Measurements from ENCODE around the gene OPHN1. TPM values are rescaled to one million over a fixed set of nuclear protein-coding genes. Genes with fewer than 3 reads are reported as not detected.
"Not testable (repeated sequence)": the region's sequence is repeated elsewhere in the genome, so short reads cannot be mapped to it uniquely, and the experiment has no call there.

OPHN1 gene
- total RNA-seq, 1 experiment from 2014 or later, result 2.6 TPM

- H3K36me3 ChIP-seq (replicated peaks; ENCODE audit: control insufficient read depth, insufficient read depth, low read length), result no peaks in the 10 kb centered on the region
- H3K27me3 ChIP-seq (ENCODE audit: control insufficient read depth, insufficient read depth, low read length), result no peaks in the 10 kb centered on the region
- DNase-seq, result no peak
- H3K4me3 ChIP-seq (ENCODE audit: insufficient read depth, low read depth, low read length), result no peak overlapping the region
Measured at GRCh38 chrX:68090266-68090665, 343.0 kb downstream of the OPHN1 start.

DNA sequence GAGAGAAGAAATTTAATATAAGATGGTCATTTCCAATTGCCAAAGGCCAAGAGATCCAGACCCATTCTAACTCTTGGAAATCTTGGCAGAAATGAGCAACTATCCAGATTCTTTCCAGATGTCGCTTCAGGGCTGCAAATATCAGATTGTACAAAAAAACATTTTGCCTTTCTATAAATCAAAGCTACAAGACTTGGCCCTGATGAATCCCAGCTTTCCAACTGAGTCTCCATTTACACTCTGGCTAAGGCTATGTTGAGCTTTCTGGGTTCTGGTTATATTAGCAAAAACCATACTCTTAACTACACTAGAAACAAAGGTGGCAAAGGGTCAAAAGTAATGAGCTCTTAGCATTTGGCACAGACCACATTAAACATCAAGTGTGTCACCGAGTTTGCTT lies 345.8 kb downstream of the OPHN1 start:
- no peaks in the 10 kb centered on the region for H3K36me3 ChIP-seq (replicated peaks; ENCODE audit: control insufficient read depth, insufficient read depth, low read length)
- H3K4me3 ChIP-seq (ENCODE audit: insufficient read depth, low read depth, low read length), result no peak overlapping the region
- no peak for DNase-seq
- no peaks in the 10 kb centered on the region for H3K27me3 ChIP-seq (ENCODE audit: control insufficient read depth, insufficient read depth, low read length)

DNA sequence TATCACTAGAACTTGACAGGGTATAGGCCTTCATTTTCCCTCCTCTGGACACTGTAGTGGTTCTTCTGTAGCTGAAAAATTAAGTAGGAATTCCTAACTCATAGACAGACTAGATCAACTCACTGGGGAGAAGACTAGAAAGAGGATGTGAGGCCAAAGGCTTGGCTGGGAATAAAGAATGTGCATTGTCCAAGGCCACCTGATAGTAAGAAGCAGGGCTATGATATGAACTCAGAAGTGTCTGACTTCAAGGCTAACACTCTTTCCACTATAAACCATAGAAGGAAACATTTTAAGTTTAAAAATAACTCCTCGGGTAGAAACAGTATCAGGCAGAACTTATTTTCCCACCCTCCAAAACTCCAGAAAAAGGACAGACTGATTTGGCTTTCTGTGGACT lies 346.6 kb downstream of the OPHN1 start:
- Histone ChIP-seq H3K27me3 (ENCODE audit: control insufficient read depth, insufficient read depth, low read length) (no peaks in the 10 kb centered on the region), H3K36me3 (replicated peaks; ENCODE audit: control insufficient read depth, insufficient read depth, low read length) (no peaks in the 10 kb centered on the region), H3K4me3 (ENCODE audit: insufficient read depth, low read depth, low read length) (no peak overlapping the region)
- DNase-seq, result no peak

- Histone ChIP-seq H3K4me3 (ENCODE audit: insufficient read depth, low read depth, low read length) (no peak overlapping the region), H3K27me3 (ENCODE audit: control insufficient read depth, insufficient read depth, low read length) (no peaks in the 10 kb centered on the region), H3K36me3 (replicated peaks; ENCODE audit: control insufficient read depth, insufficient read depth, low read length) (no peaks in the 10 kb centered on the region)
- no peak for DNase-seq
Measured at GRCh38 chrX:68084765-68085164, 348.5 kb downstream of the OPHN1 start.

GRCh38 chrX:68083510-68083909 lies 349.8 kb downstream of the OPHN1 start:
- no peaks in the 10 kb centered on the region for H3K27me3 ChIP-seq (ENCODE audit: control insufficient read depth, insufficient read depth, low read length)
- no peaks in the 10 kb centered on the region for H3K36me3 ChIP-seq (replicated peaks; ENCODE audit: control insufficient read depth, insufficient read depth, low read length)
- no peak overlapping the region for H3K4me3 ChIP-seq (ENCODE audit: insufficient read depth, low read depth, low read length)
- no peak for DNase-seq

GRCh38 chrX:68079961-68080360 lies 353.3 kb downstream of the OPHN1 start:
- H3K4me3 ChIP-seq (ENCODE audit: insufficient read depth, low read depth, low read length), result no peak overlapping the region
- DNase-seq, result no peak
- H3K36me3 ChIP-seq (replicated peaks; ENCODE audit: control insufficient read depth, insufficient read depth, low read length), result no peaks in the 10 kb centered on the region
- H3K27me3 ChIP-seq (ENCODE audit: control insufficient read depth, insufficient read depth, low read length), result no peaks in the 10 kb centered on the region

DNA sequence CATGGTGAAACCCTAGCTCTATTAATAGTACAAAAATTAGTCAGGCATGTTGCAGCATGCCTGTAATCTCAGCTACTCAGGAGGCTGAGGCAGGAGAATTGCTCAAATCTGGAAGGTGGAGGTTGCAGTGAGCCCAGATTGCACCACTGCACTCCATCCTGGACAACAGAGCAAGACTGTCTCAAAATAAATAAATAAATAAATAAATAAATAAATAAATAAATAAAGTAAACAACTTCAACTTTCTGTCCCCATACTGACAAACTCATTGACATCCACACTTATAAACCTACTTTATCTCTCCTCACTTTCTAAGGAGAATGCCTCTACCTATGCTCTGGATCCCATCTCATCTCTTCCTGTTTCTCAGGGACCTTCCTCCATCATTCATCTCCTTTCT lies 354.5 kb downstream of the OPHN1 start:
- H3K4me3 ChIP-seq (ENCODE audit: insufficient read depth, low read depth, low read length); H3K27me3 ChIP-seq (ENCODE audit: control insufficient read depth, insufficient read depth, low read length); H3K36me3 ChIP-seq (replicated peaks; ENCODE audit: control insufficient read depth, insufficient read depth, low read length); DNase-seq: not testable (repeated sequence)

GRCh38 chrX:68077378-68077777 lies 355.9 kb downstream of the OPHN1 start:
- no peaks in the 10 kb centered on the region for H3K36me3 ChIP-seq (replicated peaks; ENCODE audit: control insufficient read depth, insufficient read depth, low read length)
- DNase-seq, result no peak
- H3K27me3 ChIP-seq (ENCODE audit: control insufficient read depth, insufficient read depth, low read length), result no peaks in the 10 kb centered on the region
- no peak overlapping the region for H3K4me3 ChIP-seq (ENCODE audit: insufficient read depth, low read depth, low read length)

GRCh38 chrX:68072041-68072440 lies 361.3 kb downstream of the OPHN1 start:
- no peaks in the 10 kb centered on the region for H3K36me3 ChIP-seq (replicated peaks; ENCODE audit: control insufficient read depth, insufficient read depth, low read length)
- no peak for DNase-seq
- H3K4me3 ChIP-seq (ENCODE audit: insufficient read depth, low read depth, low read length), result no peak overlapping the region
- H3K27me3 ChIP-seq (ENCODE audit: control insufficient read depth, insufficient read depth, low read length), result no peaks in the 10 kb centered on the region

DNA sequence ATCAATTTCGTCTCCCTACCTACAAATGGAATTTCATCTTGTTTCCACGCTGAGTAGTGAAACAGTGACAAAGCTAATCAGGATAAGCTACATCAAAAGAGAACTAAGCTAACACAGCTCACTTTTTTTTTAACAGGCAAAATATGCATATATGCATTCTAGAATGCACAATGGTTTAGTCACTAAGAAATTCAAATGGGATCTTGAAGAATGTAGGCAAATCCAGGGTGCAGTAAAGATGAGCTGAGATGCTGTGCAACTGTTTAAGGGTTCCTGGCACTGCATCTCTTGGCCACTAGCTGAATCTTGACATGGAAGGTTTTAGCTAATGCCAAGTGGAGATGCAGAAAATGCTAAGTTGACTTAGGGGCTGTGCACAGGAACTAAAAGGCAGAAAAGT lies 363.2 kb downstream of the OPHN1 start:
- DNase-seq; H3K4me3 ChIP-seq (ENCODE audit: insufficient read depth, low read depth, low read length); H3K36me3 ChIP-seq (replicated peaks; ENCODE audit: control insufficient read depth, insufficient read depth, low read length); H3K27me3 ChIP-seq (ENCODE audit: control insufficient read depth, insufficient read depth, low read length): not testable (repeated sequence)

DNA sequence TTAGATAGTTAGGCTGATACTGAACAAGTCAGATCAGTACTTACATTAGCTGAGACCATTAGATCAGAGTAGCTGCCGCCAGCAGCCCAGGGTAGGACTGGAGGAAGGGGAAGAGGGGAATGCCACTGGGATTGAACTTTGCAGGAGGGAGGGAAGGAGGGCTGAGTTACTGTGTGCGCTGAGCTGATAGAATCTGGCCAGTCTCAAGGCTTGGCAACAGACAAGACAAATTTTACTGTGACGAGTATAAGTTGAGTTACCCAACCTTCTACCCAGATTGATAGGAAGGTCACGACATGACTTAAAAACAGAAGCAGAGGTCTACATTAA lies 372.1 kb downstream of the OPHN1 start:
- Histone ChIP-seq H3K36me3 (replicated peaks; ENCODE audit: control insufficient read depth, insufficient read depth, low read length) (no peaks in the 10 kb centered on the region), H3K4me3 (ENCODE audit: insufficient read depth, low read depth, low read length) (no peak overlapping the region), H3K27me3 (ENCODE audit: control insufficient read depth, insufficient read depth, low read length) (no peaks in the 10 kb centered on the region)
- DNase-seq, result no peak

- H3K36me3 ChIP-seq (replicated peaks; ENCODE audit: control insufficient read depth, insufficient read depth, low read length), result no peaks in the 10 kb centered on the region
- no peak overlapping the region for H3K4me3 ChIP-seq (ENCODE audit: insufficient read depth, low read depth, low read length)
- no peak for DNase-seq
- no peaks in the 10 kb centered on the region for H3K27me3 ChIP-seq (ENCODE audit: control insufficient read depth, insufficient read depth, low read length)
Measured at GRCh38 chrX:68060506-68061205, 372.6 kb downstream of the OPHN1 start.

- no peak for DNase-seq
- Histone ChIP-seq H3K4me3 (ENCODE audit: insufficient read depth, low read depth, low read length) (no peak overlapping the region), H3K27me3 (ENCODE audit: control insufficient read depth, insufficient read depth, low read length) (no peaks in the 10 kb centered on the region), H3K36me3 (replicated peaks; ENCODE audit: control insufficient read depth, insufficient read depth, low read length) (no peaks in the 10 kb centered on the region)
Measured at GRCh38 chrX:68059469-68059868, 373.8 kb downstream of the OPHN1 start.

DNA sequence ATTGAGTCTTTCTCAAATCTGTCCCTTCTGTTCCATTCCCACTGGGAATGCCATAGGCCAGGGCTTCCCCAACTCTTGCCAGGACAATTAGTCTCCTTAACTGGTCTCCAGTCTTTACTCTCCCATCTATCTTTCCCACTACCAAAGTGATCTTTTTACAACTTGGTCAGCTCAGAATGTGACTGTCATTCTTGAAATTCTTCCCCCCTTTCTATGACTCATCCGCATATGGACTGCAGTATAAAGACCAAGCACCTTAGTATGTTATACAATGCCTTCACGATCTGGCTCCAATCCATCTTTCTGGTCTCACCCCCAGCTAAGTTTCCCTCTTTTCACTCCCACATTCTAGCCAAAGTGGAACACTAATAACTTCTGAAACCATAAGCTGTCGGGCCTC lies 383.8 kb downstream of the OPHN1 start:
- DNase-seq, result no peak
- H3K27me3 ChIP-seq (ENCODE audit: control insufficient read depth, insufficient read depth, low read length), result no peaks in the 10 kb centered on the region
- H3K4me3 ChIP-seq (ENCODE audit: insufficient read depth, low read depth, low read length), result no peak overlapping the region
- no peaks in the 10 kb centered on the region; the same call in 1 of the 2 replicates for H3K36me3 ChIP-seq (replicated peaks; ENCODE audit: control insufficient read depth, insufficient read depth, low read length)

DNA sequence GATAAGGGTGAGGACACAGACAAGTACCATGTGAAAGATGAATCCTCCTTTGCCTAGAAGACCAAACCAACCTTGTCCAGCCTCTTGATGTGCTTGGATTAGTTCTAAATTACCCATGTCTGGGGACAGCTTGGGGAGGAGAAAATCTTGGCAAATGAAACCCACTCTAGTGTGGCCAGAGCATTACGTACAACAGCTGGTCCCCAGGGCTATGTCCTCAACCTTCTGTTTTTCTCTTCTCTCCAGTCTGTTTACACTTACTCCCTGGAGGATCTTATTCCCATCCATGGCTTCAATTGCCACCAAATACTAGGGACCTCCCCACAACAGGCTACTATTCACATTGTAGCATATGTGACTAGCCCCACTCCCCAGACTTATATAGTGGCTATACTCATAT lies 384.5 kb downstream of the OPHN1 start:
- H3K36me3 ChIP-seq (replicated peaks; ENCODE audit: control insufficient read depth, insufficient read depth, low read length), result no peaks in the 10 kb centered on the region; the same call in 1 of the 2 replicates
- no peaks in the 10 kb centered on the region for H3K27me3 ChIP-seq (ENCODE audit: control insufficient read depth, insufficient read depth, low read length)
- DNase-seq, result no peak
- H3K4me3 ChIP-seq (ENCODE audit: insufficient read depth, low read depth, low read length), result no peak overlapping the region

DNA sequence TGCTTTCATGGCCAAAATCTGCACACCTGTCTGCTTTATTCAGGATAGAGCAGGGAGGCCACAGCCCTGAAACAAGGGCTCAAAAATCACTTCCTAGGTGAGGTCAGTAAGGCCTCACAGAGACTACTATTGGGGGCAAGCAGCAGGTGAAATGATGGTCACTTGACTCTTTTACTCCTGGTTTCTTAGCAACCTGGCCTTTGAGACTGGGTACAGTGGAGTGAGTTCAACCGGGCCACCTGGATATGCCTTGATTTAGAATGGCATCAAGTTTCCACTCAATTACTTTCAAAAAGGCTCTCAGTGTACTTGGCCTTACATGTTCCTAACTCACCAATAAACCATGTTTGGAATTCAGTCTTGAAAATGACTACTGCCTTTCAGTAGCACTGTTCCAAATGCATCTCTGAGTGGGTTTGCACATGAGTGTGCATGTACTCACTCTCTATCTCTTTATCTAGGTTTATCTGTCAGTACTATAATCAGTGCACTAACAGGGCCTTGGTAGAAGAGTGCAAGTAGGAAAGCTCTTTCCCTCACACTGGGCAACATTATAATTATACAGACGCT lies 388.2 kb downstream of the OPHN1 start:
- Histone ChIP-seq H3K27me3 (ENCODE audit: control insufficient read depth, insufficient read depth, low read length) (no peaks in the 10 kb centered on the region), H3K4me3 (ENCODE audit: insufficient read depth, low read depth, low read length) (no peak overlapping the region), H3K36me3 (replicated peaks; ENCODE audit: control insufficient read depth, insufficient read depth, low read length) (no peaks in the 10 kb centered on the region; the same call in 1 of the 2 replicates)
- no peak for DNase-seq

Measured in H7 (cell line).